ENCODE results near the gene THOP1. TPM values are rescaled to one million over a fixed set of nuclear protein-coding genes. Genes with fewer than 3 reads are reported as not detected.

The THOP1 gene
- total RNA-seq (10 to 100 TPM; 36.8 to 78.7 (median 43.9) TPM), polyA plus RNA-seq (100 to 1,000 TPM in 1 of 2 donors, 10 to 100 TPM in 1; 75.5 to 114 TPM)
- long read RNA-seq, donor 1, full-length matches to known transcripts: 52 of 77 reads
- long read RNA-seq, donor 1, partial matches to known transcripts: 9 of 77 reads
- long read RNA-seq, donor 1, other reads (novel, unspliced or antisense): 16 of 77 reads
- long read RNA-seq, donor 2, full-length matches to known transcripts: 285 of 344 reads
- long read RNA-seq, donor 2, partial matches to known transcripts: 24 of 344 reads
- long read RNA-seq, donor 2, other reads (novel, unspliced or antisense): 35 of 344 reads
- long read RNA-seq, donor 3, full-length matches to known transcripts: 115 of 141 reads
- long read RNA-seq, donor 3, partial matches to known transcripts: 11 of 141 reads
- long read RNA-seq, donor 3, other reads (novel, unspliced or antisense): 15 of 141 reads

GRCh38 chr19:2785244-2785997 is at the start of gene THOP1:
Gene THOP1 (plus strand): TSS chr19:2785503. CDS start chr19:2785663, 160 bp downstream.
- no peak for TF ChIP-seq CTCF (IDR thresholded peaks at IDR 0.05)
- TF ChIP-seq POLR2A (IDR thresholded peaks at IDR 0.05): peak in 1 of 2 donors; percentile 79
- intact Hi-C loops (cut with DNase I): loop anchor here in 4 of 10 donors (1.0 to 2.0 kb wide), 3 partner anchors 34 to 56 kb away; partner anchors contain the start of genes ZNF554 (in 2 of the 4) and ZNF555 (in 2 of the 4)
- WGBS, 4 donors: 0 to 1% (median 1%) methylated on average over 58 to 78 of the region's 78 CpGs
- H3K4me3 ChIP-seq: peak within 1 kb of the TSS; percentile 57 to 99 (median 94)
- H3K36me3 ChIP-seq: peaks cover 0 to 7% (median under 1%) of the 10 kb centered on the region in 9 donors
- H3K9me3 ChIP-seq: no peaks in the 10 kb centered on the region
- H3K27me3 ChIP-seq: no peaks in the 10 kb centered on the region
- peak within 1 kb of the TSS in 11 of 12 donors; percentile 17 to 83 (median 69) for H3K27ac ChIP-seq
- peak; percentile 90 to 95 (median 94) for ATAC-seq
- H3K4me1 ChIP-seq: peaks cover 6 to 49% (median 38%) of the 10 kb centered on the region in 12 donors
- peak; percentile 99 to 100 (median 99) for DNase-seq

- H3K9me3 ChIP-seq: peaks cover 0 to 4% (median 0%) of the 10 kb centered on the region in 12 donors
- intact Hi-C loops (cut with DNase I): no loop called here
- ATAC-seq (no peak), DNase-seq (no peak)
- H3K27me3 ChIP-seq: no peaks in the 10 kb centered on the region
- no peak for TF ChIP-seq POLR2A (IDR thresholded peaks at IDR 0.05)
- TF ChIP-seq CTCF (IDR thresholded peaks at IDR 0.05): no peak
- H3K4me1 ChIP-seq: peaks cover 0 to 18% (median 9%) of the 10 kb centered on the region in 12 donors
- H3K27ac ChIP-seq: no peak overlapping the region
- peaks cover 0 to 48% (median 10%) of the 10 kb centered on the region in 9 donors for H3K36me3 ChIP-seq
- WGBS, 4 donors: 96 to 99% (median 97%) methylated on average over 13 to 15 of the region's 15 CpGs
- H3K4me3 ChIP-seq: no peak overlapping the region
These were observed 48.6 kb upstream of the THOP1 start for GRCh38 chr19:2736550-2737190.

- peaks cover 0 to 18% (median 9%) of the 10 kb centered on the region in 12 donors for H3K4me1 ChIP-seq
- H3K4me3 ChIP-seq: peak within 1 kb of the TSS; percentile 82 to 99 (median 92)
- peak in 1 of 2 donors; percentile 50 for TF ChIP-seq POLR2A (IDR thresholded peaks at IDR 0.05)
- peak in 6 of 12 donors; percentile 8 to 33 (median 18) for TF ChIP-seq CTCF (IDR thresholded peaks at IDR 0.05)
- H3K27me3 ChIP-seq: no peaks in the 10 kb centered on the region
- intact Hi-C loops (cut with DNase I): loop anchor here in 1 of 10 donors (5.0 kb wide), 1 partner anchor 87 kb away; no protein-coding TSS in a partner anchor
- peak within 1 kb of the TSS in 11 of 12 donors; percentile 35 to 80 (median 60) for H3K27ac ChIP-seq
- WGBS, 4 donors: 1 to 2% (median 1%) methylated on average over 15 to 64 of the region's 64 CpGs
- DNase-seq (peak; percentile 98 to 100 (median 100)), ATAC-seq (peak; percentile 100)
- peaks cover 0 to 4% (median 0%) of the 10 kb centered on the region in 12 donors for H3K9me3 ChIP-seq
- H3K36me3 ChIP-seq: peaks cover 0 to 21% (median 10%) of the 10 kb centered on the region in 9 donors
These were observed 45.5 kb upstream of the THOP1 start, which contains the start of gene SLC39A3 for GRCh38 chr19:2739602-2740313. Gene SLC39A3 (minus strand): TSS chr19:2740017. CDS start chr19:2737257, 2,760 bp downstream.

Data from heart left ventricle (tissue), 16 donors.